Mononuclear cell (primary cell): ENCODE data around the gene S100A11. TPM values are rescaled to one million over a fixed set of nuclear protein-coding genes. Genes with fewer than 3 reads are reported as not detected.

Source experiments
- H3K27me3 ChIP-seq: 2 replicates; pipeline ENCODE4 v1.6.0; 2011; ENCODE audit warnings: low read length, control low read depth; ENCODE audit not compliant: insufficient read depth
- H3K4me1 ChIP-seq: 2 replicates; pipeline ENCODE4 v1.5.1; 2011; ENCODE audit warnings: mild to moderate bottlenecking, low read length, control low read depth; ENCODE audit not compliant: insufficient read depth
- H3K4me3 ChIP-seq: 2 replicates; pipeline ENCODE4 v1.5.1; 2011; ENCODE audit warnings: mild to moderate bottlenecking, low read length, moderate library complexity
- H3K9me3 ChIP-seq: 2 replicates; pipeline ENCODE4 v1.5.1; 2011; ENCODE audit warnings: low read depth, mild to moderate bottlenecking, control low read depth, low read length
- total RNA-seq: library from RNA; depleted of rRNA; stranded (reverse); fragments of >200 nt; gene quantifications from one replicate; pipeline ENCODE4 v1.2.3, GENCODE V29; 2012

Gene S100A11
- total RNA-seq, 1 donor = 63.4 TPM

DNA sequence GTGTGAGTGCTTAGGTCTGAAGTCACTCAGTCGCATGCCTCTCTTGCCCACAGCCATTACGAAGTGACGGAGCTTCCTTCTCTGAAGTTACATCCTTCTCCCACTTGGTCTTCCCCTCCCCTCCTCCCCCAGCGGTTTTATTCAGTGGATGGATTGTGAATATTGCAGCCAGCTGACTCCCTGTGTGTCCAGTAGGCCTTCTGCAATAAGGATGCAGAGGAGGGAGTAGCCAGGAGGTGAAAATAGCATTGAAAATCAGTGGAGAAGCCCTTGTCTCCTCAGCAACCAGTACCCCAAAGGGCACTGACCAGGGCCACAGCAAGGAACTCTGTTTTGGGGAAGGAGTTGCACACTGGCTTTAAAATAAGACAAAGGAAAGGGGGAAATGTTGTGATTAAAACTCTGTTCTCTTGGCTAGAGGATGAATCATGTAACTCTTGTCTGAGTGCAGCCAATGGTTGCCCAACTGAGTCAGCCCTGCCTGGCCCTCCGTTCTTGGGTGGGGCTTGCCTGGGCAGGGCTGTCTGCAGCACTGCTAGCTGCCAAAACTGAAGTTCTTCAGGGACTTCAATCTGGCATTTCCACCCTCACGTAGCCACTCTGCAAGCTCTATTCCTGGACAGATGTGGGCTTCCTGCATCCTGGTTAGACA lies 47.5 kb downstream of the S100A11 start:
- H3K4me3 ChIP-seq = no peak overlapping the region
- no peaks in the 10 kb centered on the region for H3K9me3 ChIP-seq
- H3K4me1 ChIP-seq = peaks cover 87% of the 10 kb centered on the region
- no peaks in the 10 kb centered on the region for H3K27me3 ChIP-seq

DNA sequence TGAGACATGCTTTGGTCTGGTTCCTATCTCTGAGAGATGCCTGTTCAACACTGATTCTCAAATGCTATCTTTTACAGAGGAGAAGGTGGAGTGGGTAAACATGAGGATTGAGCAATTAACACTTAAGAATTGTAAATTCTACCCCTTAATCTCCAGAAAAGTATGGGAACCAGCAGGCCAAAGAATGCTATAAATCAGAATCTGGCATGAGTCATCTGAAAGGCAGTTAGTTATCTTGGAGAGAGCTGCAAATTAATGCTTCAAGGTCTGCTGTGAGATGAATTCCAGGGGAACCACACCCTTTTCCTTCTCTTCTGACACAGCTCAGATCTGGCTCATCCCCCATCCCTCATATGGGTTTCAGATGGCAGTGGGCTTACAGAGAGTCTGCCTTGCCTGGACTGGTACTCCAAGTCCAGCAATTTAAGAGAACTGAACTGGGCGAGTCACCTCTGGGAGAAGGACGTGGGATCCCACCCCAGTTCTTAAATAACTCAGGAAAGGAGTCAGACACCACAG lies 48.3 kb downstream of the S100A11 start:
- peaks cover 88% of the 10 kb centered on the region for H3K4me1 ChIP-seq
- no peaks in the 10 kb centered on the region for H3K9me3 ChIP-seq
- no peaks in the 10 kb centered on the region for H3K27me3 ChIP-seq
- H3K4me3 ChIP-seq = no peak overlapping the region

DNA sequence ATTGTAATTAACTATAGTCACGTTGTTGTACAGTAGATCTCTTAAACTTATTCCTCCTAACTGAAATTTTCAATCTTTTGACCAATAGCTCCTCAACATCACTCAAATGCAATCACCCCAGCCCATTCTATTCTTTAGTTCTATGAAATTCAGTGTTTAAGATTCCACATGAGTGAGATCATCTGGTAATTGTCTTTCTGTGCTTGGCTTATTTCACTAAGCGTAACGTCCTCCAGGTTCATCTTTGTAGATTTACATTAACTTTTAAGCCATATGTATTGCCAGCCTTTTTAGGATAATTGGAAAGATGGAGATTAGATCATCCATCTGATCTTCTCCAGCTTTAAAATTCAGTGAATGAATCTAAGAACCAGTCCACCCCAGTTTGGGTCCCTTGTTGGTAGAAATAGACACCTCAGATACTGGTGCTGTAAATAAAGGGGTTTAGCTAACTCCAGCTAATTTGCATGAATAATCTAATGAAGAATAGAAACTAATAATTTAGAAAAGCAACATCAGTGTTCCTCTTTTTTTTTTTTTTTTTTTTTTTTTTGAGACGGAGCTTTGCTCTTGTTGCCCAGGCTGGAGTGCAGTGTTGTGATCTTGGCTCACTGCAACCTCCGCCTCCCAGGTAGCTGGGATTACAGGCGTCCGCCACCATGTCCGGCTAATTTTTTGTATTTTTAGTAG lies 50.2 kb downstream of the S100A11 start:
- no peaks in the 10 kb centered on the region for H3K9me3 ChIP-seq
- H3K27me3 ChIP-seq = no peaks in the 10 kb centered on the region
- peaks cover 73% of the 10 kb centered on the region for H3K4me1 ChIP-seq
- H3K4me3 ChIP-seq = no peak overlapping the region

DNA sequence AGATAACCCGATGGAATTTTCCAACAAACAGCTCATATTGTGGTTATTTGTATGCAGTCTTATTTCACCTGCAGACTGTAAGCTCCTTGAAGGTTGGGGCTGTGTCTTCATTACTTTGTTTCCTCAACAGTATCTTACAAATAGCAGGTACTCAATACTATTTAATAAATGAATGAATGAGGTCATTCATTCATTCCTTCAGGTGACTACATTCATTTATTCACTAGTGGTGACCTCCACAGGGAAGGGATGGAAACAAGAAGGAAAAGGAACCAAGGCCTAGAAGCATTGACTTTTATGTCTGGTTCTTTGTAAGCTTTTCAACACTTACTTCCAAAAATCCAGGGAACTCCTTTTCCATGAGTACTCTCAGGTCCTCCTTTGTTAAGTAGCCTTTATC lies 51.0 kb downstream of the S100A11 start:
- no peak overlapping the region for H3K4me3 ChIP-seq
- H3K27me3 ChIP-seq = no peaks in the 10 kb centered on the region
- H3K9me3 ChIP-seq = no peaks in the 10 kb centered on the region
- H3K4me1 ChIP-seq = peaks cover 64% of the 10 kb centered on the region

DNA sequence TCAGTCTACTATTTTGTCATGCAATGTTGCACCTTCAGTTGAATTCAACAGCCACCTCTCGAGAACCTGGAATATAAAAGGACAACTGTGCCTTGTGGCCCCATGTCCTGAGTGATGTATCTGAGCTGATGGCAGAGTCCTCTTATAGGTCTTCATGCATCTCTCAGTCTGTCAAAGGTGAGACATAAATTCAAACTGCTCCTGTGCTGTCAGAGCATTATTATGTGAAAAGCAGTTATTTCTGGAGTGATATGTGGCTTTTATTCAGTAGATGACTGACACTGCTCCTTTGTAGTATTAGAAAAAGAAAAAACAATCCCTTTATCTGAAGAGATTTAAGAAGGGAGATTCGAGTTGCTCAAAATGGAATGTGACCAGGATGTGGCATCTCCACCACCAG lies 51.5 kb downstream of the S100A11 start:
- Histone ChIP-seq H3K4me1 (peaks cover 59% of the 10 kb centered on the region), H3K9me3 (no peaks in the 10 kb centered on the region), H3K27me3 (no peaks in the 10 kb centered on the region), H3K4me3 (no peak overlapping the region)

DNA sequence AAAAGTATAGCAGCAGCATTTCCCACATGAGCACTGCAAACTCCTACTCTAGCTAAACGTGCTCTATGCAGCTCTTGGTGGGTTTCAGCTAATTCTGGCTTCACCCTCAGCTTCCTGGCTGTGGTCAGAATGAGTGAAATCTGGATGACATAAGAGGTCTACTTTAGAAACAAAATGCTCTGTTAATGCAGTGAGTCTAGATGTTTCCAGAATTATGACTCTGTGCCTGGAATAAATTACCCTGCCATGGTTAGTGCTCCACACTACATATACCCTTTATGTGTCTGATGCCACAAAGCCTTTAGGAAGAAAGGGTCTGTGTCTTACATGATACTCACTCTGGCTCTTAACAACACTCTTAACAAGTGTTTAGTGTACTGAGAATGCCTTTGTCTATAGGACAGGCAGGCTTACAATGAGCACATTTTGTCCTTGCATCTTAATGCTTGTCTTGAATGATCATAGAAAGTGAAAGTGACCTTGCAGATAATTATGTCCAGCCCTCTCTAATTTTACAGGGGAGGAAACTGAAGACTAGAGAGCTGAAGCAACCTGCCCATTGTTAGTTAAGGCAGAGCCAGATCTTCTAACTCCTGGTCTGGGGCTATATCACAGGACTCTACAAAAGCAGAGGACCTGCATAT lies 52.4 kb downstream of the S100A11 start:
- Histone ChIP-seq H3K4me3 (no peak overlapping the region), H3K27me3 (no peaks in the 10 kb centered on the region), H3K9me3 (no peaks in the 10 kb centered on the region), H3K4me1 (peaks cover 51% of the 10 kb centered on the region)

Other genes starting within 250 kb of the S100A11 start
- 1.2 TPM for gene TDRKH, start 246.5 kb downstream of the S100A11 start, total RNA-seq
- gene LINGO4, start 231.6 kb downstream of the S100A11 start, total RNA-seq = under 0.01 TPM
- gene RORC, start 205.2 kb downstream of the S100A11 start, total RNA-seq = 1.7 TPM
- 0.21 TPM for gene C2CD4D, start 197.2 kb downstream of the S100A11 start, total RNA-seq
- gene THEM5, start 183.3 kb downstream of the S100A11 start, total RNA-seq = not detected
- 16.0 TPM for gene THEM4, start 127.5 kb downstream of the S100A11 start, total RNA-seq
- 113 TPM for gene S100A10, start 43.1 kb downstream of the S100A11 start, total RNA-seq
- not detected for gene TCHHL1, start 52.1 kb upstream of the S100A11 start, total RNA-seq
- not detected for gene TCHH, start 78.4 kb upstream of the S100A11 start, total RNA-seq
- gene RPTN, start 122.2 kb upstream of the S100A11 start, total RNA-seq = not detected
- under 0.01 TPM for gene HRNR, start 187.2 kb upstream of the S100A11 start, total RNA-seq